ENCODE data around the gene HSD17B11.
A peak's percentile ranks its signal among the peaks of the same experiment; 100 is the strongest.
"Not testable (repeated sequence)": the region's sequence is repeated elsewhere in the genome, so short reads cannot be mapped to it uniquely, and the experiment has no call there.

The HSD17B11 gene

DNA sequence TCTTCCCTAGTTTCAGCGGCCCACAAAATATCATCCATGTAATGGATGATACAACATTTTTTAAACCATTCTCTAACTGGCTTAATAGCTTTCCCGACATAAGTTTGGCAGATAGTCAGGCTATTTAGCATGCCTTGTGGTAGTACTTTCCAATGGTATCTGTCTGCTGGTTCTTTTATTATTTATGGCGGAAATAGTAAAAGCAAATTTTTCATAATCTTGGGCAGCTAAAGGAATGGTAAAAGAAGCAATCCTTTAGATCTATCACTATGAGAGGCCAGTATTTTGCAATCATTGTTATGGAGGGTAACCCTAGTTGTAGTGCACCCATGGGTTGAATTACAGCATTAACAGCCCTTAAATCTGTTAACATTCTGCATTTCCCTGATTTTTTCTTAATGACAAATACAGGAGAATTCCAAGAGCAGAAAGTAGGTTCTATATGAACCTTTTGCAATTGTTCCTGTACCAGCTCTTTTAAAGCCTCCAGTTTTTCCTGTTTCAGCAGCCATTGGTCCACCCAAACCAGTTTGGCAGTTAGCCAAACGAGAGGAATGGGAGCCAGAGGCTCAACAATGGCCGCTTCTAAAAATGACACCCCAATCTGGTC, 14.3 kb upstream of the HSD17B11 start:
- no peak for DNase-seq (ENCODE audit: low spot score)

DNA sequence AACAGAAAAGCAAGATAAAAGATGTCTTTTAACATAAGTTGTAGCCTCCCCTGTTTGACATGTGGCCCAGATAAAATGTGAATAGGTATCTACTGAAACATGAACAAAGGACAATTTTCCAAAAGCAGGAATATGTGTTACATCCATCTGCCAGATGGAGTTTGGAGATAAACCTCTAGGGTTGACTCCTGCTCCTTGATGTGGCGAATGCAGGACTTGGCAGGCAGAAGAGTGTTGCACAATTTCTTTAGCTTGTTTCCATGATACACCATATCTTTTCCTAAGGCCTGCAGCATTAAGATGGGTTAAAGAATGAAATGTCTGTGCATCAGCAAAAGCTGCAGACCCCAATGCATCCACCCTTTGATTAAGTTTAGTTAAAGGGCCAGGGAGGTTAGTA, 12.7 kb upstream of the HSD17B11 start:
- DNase-seq (ENCODE audit: low spot score) = not testable (repeated sequence)

- no peak for DNase-seq (ENCODE audit: low spot score)
Observed at GRCh38 chr4:87399954-87400353, 9.0 kb upstream of the HSD17B11 start.

GRCh38 chr4:87399148-87399547, 8.2 kb upstream of the HSD17B11 start:
- no peak for DNase-seq (ENCODE audit: low spot score)

DNA sequence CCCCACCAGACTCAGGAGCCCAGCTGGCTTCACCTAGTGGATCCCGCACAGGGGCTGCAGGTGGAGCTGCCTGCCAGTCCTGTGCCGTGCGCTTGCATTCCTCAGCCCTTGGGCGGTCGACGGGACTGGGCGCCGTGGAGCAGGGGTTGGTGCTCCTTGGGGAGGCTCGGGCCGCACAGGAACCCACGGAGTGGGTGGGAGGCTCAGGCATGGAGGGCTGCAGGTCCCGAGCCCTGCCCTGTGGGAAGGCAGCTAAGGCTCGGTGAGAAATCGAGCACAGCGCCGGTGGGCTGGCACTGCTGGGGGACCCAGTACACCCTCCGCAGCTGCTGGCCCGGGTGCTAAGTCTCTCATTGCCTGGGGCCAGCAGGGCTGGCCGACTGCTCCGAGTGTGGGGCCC, 4.9 kb upstream of the HSD17B11 start:
- not testable (repeated sequence) for DNase-seq (ENCODE audit: low spot score)

GRCh38 chr4:87395073-87395472, 4.1 kb upstream of the HSD17B11 start:
- not testable (repeated sequence) for DNase-seq (ENCODE audit: low spot score)

- DNase-seq (ENCODE audit: low spot score) = no peak
Observed at GRCh38 chr4:87392183-87392582, 1.2 kb upstream of the HSD17B11 start.

GRCh38 chr4:87391576-87392054, 627 bp upstream of the HSD17B11 start:
- DNase-seq (ENCODE audit: low spot score) = no peak

DNA sequence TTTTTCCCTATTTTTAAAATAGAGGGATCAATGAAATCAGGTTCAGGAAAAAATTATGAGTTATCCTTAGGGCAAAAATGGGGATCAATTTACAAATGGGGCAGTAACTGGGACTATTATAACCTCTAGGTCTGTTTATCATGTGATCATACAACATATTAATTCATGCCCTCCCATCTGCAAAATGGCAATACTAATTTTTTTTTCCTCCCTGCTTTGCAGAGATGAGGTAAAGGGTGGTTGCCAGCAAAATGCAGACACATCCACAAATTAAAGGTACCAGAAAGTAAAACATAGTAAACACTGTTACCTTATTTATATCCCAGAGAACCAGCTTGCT, 467 bp downstream of the HSD17B11 start:
- peak; percentile 34 for DNase-seq (ENCODE audit: low spot score)

- not testable (repeated sequence) for DNase-seq (ENCODE audit: low spot score)
Observed at GRCh38 chr4:87390055-87390454, 933 bp downstream of the HSD17B11 start.

DNA sequence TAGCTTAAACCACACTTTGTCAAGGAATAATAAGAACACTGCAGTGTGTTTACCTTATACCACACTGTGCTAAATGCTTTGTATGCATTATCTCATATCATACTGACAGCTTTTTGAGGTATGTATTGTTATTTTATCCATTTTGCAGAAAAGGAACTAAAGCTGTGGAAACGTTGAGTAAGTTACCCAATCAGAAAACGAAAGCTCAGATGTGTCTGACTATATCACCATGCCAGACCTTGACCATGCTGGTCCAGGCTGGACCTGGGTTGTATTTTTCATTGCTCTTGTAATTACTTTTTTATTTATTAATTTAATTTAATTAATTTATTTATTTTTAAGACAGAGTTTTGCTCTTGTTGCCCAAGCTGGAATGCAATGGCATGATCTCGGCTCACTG, 2.1 kb downstream of the HSD17B11 start:
- DNase-seq (ENCODE audit: low spot score) = no peak

DNA sequence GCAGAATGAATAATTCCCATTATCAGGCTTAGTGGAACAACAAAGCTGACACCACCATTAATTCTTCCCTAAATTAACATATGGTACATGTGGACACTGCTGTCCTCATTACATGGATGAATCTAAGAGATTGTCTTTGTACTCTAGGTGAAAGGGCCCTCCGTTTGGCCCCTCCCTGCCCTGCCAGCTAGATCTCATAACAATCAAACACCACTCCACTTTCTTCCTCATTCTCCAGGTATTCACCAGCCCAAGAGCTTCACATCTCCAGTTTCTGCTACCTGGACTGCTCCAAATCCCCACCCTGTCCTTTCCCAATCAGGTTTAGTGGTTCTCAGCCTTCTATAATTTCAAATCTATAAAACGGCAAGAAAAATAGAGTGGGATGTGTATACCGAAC, 3.8 kb downstream of the HSD17B11 start:
- no peak for DNase-seq (ENCODE audit: low spot score)

GRCh38 chr4:87384466-87385132, 6.4 kb downstream of the HSD17B11 start:
- DNase-seq (ENCODE audit: low spot score) = not testable (repeated sequence)

GRCh38 chr4:87382931-87383330, 8.1 kb downstream of the HSD17B11 start:
- DNase-seq (ENCODE audit: low spot score) = no peak

DNA sequence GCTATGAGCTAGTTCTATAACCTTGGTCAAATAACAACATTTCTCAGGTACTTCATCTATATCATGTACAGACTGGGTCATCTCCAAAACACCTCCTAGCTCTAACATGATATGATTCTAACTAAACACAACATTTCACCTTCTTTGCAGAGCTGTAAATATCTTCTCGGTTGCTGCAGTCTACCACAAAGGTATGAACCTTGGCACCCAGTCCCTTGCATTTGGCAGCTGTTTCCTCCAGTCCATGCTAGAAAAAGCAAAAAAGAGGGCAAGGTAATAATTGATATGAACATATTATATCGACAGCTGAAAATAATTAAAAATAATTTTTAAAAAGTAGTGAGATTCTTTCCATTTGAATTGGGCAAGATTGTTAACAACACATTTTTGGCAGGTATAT, 8.9 kb downstream of the HSD17B11 start:
- DNase-seq (ENCODE audit: low spot score) = no peak

GRCh38 chr4:87377816-87378215, 13.2 kb downstream of the HSD17B11 start:
- no peak for DNase-seq (ENCODE audit: low spot score)

DNA sequence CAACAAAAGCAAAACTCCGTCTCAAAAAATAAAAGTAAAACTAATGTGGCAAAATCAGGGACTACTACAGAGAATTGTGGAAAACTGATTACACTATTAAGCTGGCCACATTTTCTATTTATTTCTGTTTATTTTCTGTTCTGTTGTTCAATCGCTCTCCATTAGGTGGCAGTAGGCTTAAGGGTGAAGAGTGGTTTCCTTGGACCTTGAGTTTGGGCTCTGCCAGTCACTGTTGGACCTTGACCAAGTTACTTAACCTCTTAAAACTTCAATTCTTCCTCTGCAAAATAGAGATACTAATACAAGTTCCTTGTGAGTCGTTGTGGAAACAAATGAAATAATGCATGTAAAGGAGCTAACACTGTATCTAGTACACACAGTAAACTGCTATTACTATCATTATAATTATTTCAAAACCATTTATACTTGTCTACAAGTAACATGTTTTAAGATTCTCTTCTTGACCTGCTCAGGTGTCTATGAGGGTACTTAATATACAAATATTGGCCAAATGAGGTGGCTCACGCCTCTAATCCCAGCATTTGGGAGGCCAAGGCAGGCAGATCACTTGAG, 15.2 kb downstream of the HSD17B11 start:
- peak; percentile 40 for DNase-seq (ENCODE audit: low spot score)

DNA sequence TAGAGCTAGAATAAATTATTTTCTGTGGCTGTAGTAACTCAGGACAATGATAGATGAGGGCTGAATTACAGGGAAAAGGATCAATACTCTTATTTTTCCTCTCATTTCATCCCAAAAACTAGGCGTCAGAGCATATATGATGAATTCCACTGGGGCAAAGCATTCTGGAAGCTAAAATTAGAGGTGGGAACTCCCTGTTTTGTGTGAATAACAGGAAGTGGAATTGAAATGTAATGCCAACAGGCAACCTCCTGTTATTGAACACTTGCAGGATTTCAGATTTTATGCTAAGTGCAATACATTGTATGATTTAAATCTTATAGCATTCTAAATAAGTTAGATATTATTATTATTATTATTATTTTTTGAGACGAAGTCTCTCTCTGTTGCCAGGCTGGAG, 20.9 kb downstream of the HSD17B11 start:
- DNase-seq (ENCODE audit: low spot score) = no peak

DNA sequence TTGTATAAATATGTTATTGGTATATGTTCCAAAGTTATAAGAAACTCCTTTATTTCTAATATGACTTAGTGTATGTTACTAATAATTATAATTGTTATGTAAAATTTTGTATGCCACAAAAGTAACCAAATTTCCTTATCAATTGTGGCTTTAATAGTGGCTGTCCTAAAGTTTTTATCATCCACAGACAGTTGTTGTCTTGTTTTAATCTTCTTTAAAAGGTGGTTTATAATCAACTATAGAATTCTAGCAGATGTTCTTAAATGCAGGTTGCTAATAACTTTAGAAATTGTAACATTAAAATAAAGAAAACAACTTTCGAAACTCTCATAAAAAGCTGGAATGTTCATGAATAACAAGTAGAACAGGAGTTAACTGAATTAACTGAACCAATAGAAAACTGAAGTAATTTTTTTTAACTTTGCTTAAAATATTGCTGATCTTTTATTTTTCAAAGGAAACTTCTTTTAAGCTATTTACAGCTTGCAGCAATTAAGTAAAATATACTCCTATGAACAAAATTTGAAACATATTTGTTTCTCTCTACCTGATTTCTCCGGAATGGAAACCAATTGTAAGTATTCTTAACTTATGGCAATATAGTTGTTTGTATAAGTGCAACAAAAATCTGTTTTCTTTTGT, 24.3 kb downstream of the HSD17B11 start:
- DNase-seq (ENCODE audit: low spot score) = no peak

GRCh38 chr4:87365348-87365747, 25.6 kb downstream of the HSD17B11 start:
- DNase-seq (ENCODE audit: low spot score) = no peak

GRCh38 chr4:87363552-87363951, 27.4 kb downstream of the HSD17B11 start:
- no peak for DNase-seq (ENCODE audit: low spot score)

DNA sequence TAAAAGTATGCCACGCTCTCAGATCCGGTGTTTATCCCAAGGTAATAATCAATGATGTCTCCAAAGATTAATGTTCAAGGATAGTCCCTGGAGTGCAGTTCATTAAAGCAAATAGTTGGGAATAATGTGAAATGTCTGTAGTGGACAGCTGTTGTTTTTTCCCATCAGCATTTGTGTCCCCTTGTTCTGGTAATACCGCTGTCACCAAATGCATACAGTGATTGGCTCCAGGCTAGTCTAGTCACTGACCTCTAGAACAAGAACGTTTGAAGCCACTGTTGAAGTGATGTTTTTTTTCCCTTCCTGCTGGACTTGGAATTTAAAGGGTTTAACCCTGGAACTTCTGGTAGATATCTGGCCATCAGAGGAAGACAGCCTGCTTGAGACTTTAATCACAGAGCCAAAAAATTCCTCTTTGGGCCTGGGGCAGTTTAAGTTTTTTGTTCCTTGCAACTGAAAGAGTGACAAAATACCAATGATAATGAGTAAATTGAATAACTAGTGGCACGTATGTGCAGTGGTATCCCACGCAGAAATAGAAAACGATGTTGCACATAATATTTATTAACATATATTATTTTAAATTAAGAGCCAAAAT, 30.6 kb downstream of the HSD17B11 start:
- no peak for DNase-seq (ENCODE audit: low spot score)

DNA sequence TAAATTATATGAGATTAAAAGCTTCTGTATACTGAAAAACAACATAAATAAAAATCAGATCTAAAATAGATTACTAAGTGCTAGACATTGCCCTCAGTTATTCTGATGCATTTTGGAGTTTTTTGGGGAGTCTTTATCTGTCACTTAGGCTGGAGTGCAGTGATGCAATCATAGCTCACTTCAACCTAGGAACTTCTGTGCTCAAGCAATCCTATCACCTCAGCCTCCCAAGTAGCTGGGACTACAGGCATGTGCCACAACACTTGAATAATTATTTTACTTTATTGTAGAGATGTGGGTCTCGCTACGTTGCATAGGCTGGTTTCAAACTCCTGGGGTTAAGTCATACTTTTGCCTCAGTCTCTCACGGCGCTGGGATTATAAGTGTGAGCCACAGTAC, 31.7 kb downstream of the HSD17B11 start:
- no peak for DNase-seq (ENCODE audit: low spot score)

Data from SW480 (cell line).